Astrocyte of the cerebellum (primary cell): Measurements from ENCODE around the gene RPL12.

Experiments
- DNase-seq: peaks from one replicate; pipeline ENCODE4 v3.0.0-alpha.2; 2011; ENCODE audit warnings: low read depth
- H3K4me3 ChIP-seq: 2 replicates; pipeline ENCODE4 v1.5.1; 2011; ENCODE audit warnings: mild to moderate bottlenecking, low read depth, low read length, moderate library complexity
- CTCF ChIP-seq: IDR thresholded peaks from 2 replicates; pipeline ENCODE4 v1.5.1; 2012; ENCODE audit warnings: low read length, low read depth, moderate library complexity, mild to moderate bottlenecking; ENCODE audit errors: missing control alignments
- in situ Hi-C: cut with HindIII; loops from 2 replicates; pipeline ENCODE4 v1.10.0; 2017; ENCODE audit warnings: low sequenced_read_pairs

Gene RPL12

DNA sequence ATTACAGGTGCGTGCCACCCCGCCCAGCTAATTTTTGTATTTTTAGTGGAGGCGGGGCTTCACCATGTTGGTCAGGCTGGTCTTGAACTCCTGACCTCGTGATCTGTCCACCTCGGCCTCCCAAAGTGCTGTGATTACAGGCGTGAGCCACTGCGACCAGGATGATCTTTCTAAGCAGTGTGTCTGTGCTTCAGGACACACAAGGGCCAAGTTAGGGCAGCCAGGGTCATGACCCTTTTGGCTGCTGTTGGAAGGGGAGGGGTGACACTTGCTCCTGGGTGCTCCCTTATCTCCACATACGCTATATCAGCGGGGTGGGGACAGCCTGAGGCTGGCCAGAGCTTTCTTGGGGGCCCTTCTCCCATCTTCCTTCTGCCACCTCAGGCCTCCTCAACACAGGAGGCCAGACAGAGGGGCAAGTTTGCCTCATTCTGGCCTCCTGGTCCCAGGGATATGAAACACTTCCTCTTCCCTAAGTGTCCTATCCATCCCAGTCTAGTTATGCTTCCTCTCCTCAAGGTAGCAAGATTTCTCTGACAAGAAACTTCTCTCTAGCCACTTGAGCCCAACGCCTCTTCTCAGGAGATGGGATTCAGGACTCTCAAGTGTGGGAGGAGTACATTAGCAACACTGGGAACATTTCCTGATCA is 28.9 kb downstream of the RPL12 start:
- no peak for TF ChIP-seq CTCF
- DNase-seq = no peak
- H3K4me3 ChIP-seq = peak overlapping the region; percentile 90
- in situ Hi-C loops = no loop called here

DNA sequence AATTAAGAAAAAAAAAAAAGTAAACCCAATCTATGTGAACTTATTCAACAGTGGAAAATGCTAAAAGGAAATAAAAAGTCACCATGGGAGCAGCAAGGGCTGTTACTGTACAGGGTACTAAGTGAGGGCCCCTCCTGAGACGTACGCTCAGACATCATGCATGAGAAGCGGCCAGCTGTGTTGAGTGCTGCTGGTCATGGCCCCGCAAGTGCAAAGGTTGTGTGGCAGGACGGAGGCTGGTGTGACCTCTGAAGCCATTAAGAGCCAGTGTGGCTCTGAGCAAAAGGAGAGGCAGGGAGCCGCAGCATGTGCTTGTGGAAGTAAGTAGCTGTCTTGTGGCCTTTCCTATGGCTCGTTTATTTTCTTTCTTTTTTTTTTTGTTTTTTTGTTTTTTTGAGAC is 30.1 kb downstream of the RPL12 start:
- no peak for TF ChIP-seq CTCF
- no peak for DNase-seq
- H3K4me3 ChIP-seq = no peak overlapping the region
- in situ Hi-C loops = no loop called here

- no peak overlapping the region for H3K4me3 ChIP-seq
- in situ Hi-C loops = no loop called here
- no peak for TF ChIP-seq CTCF
- DNase-seq = no peak
Observed at GRCh38 chr9:127419348-127419747, 31.9 kb downstream of the RPL12 start.

DNA sequence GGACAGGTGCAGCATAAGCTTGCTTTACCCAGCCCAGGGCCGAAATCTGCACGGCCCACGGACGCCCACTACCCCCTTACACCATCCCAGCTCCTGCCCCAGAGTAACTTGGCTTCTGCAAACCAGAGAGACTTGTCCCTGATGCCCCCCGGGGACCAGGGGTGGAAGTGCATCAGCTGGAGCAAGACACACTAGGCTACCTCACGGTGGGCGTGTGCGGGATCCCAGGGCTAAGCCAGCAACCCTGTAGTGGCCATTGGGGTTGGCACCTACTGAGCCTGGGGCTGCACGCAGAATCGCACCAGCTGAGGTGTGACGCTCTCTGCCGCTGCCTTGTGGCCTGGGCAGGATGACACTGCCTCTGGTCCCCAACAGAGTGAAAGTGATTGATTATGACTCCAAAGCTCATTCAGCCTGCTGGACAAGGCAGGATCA is 33.2 kb downstream of the RPL12 start:
- DNase-seq = no peak
- in situ Hi-C loops = no loop called here
- TF ChIP-seq CTCF = peak; percentile 9
- H3K4me3 ChIP-seq = no peak overlapping the region

DNA sequence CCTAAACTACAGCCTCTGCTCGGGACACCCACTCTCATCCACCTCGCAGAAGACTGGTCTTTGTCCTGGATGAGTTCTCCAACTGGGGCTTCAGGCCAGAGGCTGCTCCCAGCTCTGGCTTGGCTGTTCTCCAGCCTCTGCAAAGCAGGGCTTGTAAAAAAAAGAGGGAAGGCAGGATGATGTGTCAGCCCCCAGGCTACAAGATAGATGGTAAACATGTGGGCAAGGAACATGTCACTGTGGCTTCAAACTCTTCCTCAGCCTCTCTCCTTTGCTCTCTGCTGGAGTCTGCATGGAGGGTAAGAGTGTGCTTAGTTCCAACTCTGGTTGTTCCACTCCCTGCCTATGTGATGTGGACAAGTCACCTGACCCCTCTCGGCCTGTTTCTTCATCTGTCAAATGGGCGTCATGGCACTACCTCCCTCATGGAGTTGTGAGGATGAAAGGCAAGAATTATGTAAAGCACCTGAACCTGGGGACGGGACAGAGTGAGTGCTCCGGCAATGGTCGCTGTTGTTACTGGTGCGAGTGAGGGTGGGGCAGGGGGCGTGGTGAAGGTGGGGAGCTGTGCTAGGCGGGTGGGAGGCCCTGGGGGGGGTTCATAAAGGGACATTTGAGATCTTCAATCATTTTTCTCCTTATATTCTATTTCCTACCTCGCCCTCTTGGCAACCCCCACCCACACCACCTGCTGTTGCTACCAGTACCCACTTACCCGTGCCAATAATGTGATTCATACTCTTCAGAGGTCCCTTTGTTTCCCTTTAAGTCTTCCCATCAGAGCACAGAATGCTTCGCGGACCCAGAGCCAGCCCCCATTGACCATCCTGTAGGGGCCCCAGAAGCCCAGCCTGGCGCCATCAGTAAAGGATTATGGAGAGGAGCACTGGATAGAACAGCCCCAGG is 33.8 kb downstream of the RPL12 start:
- DNase-seq = no peak
- no peak for TF ChIP-seq CTCF
- no peak overlapping the region for H3K4me3 ChIP-seq
- in situ Hi-C loops = no loop called here

- no peak overlapping the region for H3K4me3 ChIP-seq
- TF ChIP-seq CTCF = no peak
- in situ Hi-C loops = no loop called here
- no peak for DNase-seq
Observed at GRCh38 chr9:127415657-127416056, 35.5 kb downstream of the RPL12 start.
